Gastrocnemius medialis (tissue), 4 donors: ENCODE measurements around the gene PLD1. TPM values are rescaled to one million over a fixed set of nuclear protein-coding genes. Genes with fewer than 3 reads are reported as not detected.
"Not testable (repeated sequence)": the region's sequence is repeated elsewhere in the genome, so short reads cannot be mapped to it uniquely, and the experiment has no call there.

Experiments
- ATAC-seq, 2 donors: fragments of 150-250 bp; one replicate each; pipeline ENCODE4 v1.9.1; 2016
- DNase-seq, 2 donors: peaks; one replicate each; pipeline ENCODE4 v3.0.0-alpha.2; 2019
- H3K27ac ChIP-seq, 4 donors: fragments of 200-600 bp; sonication (generic); 1 replicate in 1 of 4; 2 replicates in 3 of 4; pipeline ENCODE4 v1.5.1; 2016 to 2018; ENCODE audit warnings: mild to moderate bottlenecking in 2 of 4, moderate library complexity in 1 of 4
- H3K27me3 ChIP-seq, 3 donors: fragments of 200-600 bp; sonication (generic) in 2 of 3; 1 replicate in 1 of 3; 2 replicates in 2 of 3; pipeline versions ENCODE4 v1.5.1 to v1.6.0; 2016 to 2019; ENCODE audit warnings: mild to moderate bottlenecking in 1 of 3, moderate library complexity in 1 of 3
- H3K36me3 ChIP-seq, 2 donors: fragments of 200-600 bp; sonication (generic) in 1 of 2; one replicate each; pipeline ENCODE4 v1.5.1; 2017 to 2018
- H3K4me1 ChIP-seq, 2 donors: fragments of 200-600 bp; sonication (generic) in 1 of 2; one replicate each; pipeline ENCODE4 v1.5.1; 2016 to 2017; ENCODE audit warnings: mild to moderate bottlenecking in 2 of 2
- H3K4me3 ChIP-seq, 4 donors: fragments of 200-600 bp; sonication (generic) in 3 of 4; 1 replicate in 1 of 4; 2 replicates in 3 of 4; pipeline ENCODE4 v1.5.1; 2016 to 2019; ENCODE audit warnings: mild to moderate bottlenecking in 2 of 4
- H3K9me3 ChIP-seq, 3 donors: fragments of 200-600 bp; sonication (generic) in 2 of 3; 1 replicate in 1 of 3; 2 replicates in 2 of 3; pipeline ENCODE4 v1.5.1; 2016 to 2019
- CTCF ChIP-seq, 5 experiments: fragments of 450-650 bp in 3 of 5; fragments of 200-600 bp in 2 of 5; sonication (generic) in 2 of 5; IDR thresholded peaks in 4 of 5; conservative IDR thresholded peaks in 1 of 5; 1 replicate in 4 of 5; 2 replicates in 1 of 5; pipeline ENCODE4 v1.5.1; 2016 to 2019; ENCODE audit warnings: antibody characterized with exemption in 5 of 5, mild to moderate bottlenecking in 3 of 5, moderate library complexity in 3 of 5
- POLR2A ChIP-seq, 2 donors: fragments of 450-650 bp; IDR thresholded peaks; one replicate each; pipeline ENCODE4 v1.6.1; 2017; ENCODE audit warnings: antibody characterized with exemption in 2 of 2, mild to moderate bottlenecking in 2 of 2, moderate library complexity in 2 of 2
- in situ Hi-C, 4 donors: fragments of 200-750 bp; cut with MboI; loops; one replicate each; pipeline versions ENCODE4 v1.15.0 to v1.8.0; 2017; ENCODE audit warnings: low sequenced_read_pairs in 4 of 4
- intact Hi-C: fragments of 100-400 bp; cut with DNase I; formaldehyde crosslinking; loops from one replicate; pipeline ENCODE4 v1.15.1; 2023; ENCODE audit warnings: low total_unique reads
- total RNA-seq, 4 donors: library from RNA; depleted of rRNA; stranded (reverse); fragments of >200 nt; gene quantifications; one replicate each; pipeline versions ENCODE4 v1.1.0 to v1.2.3, GENCODE V29; 2016

Gene PLD1
- total RNA-seq, 4 donors from 2014 or later: 1.9 to 5.6 (median 4.6) TPM

- ATAC-seq (no peak), DNase-seq (no peak)
- H3K9me3 ChIP-seq: no peaks in the 10 kb centered on the region
- H3K36me3 ChIP-seq: no peaks in the 10 kb centered on the region
- no peaks in the 10 kb centered on the region for H3K27me3 ChIP-seq
- intact Hi-C loops (no loop called here), in situ Hi-C loops (loop anchor here in 3 of 4 donors (10.0 to 25.0 kb wide), 5 partner anchors 119 to 694 kb away; partner anchors contain the start of gene TMEM212 (in 1 of the 3))
- TF ChIP-seq CTCF (IDR thresholded peaks at IDR 0.05 in 4 of 5, conservative IDR thresholded peaks at IDR 0.05 in 1 of 5) (no peak), POLR2A (IDR thresholded peaks at IDR 0.05) (no peak)
- H3K4me1 ChIP-seq: peaks cover 0 to 6% of the 10 kb centered on the region in 2 donors
- no peak overlapping the region for H3K4me3 ChIP-seq
- H3K27ac ChIP-seq: no peak overlapping the region
Measured at GRCh38 chr3:171643033-171643432, 167.2 kb downstream of the PLD1 start.

- H3K36me3 ChIP-seq: no peaks in the 10 kb centered on the region
- H3K4me3 ChIP-seq: no peak overlapping the region
- no peaks in the 10 kb centered on the region for H3K4me1 ChIP-seq
- intact Hi-C loops: no loop called here
- DNase-seq (no peak), ATAC-seq (no peak)
- H3K27ac ChIP-seq: no peak overlapping the region
- in situ Hi-C loops: loop anchor here in 3 of 4 donors (10.0 to 25.0 kb wide), 5 partner anchors 122 to 697 kb away; partner anchors contain the start of gene TMEM212 (in 1 of the 3)
- TF ChIP-seq CTCF (IDR thresholded peaks at IDR 0.05 in 4 of 5, conservative IDR thresholded peaks at IDR 0.05 in 1 of 5): no peak
- TF ChIP-seq POLR2A (IDR thresholded peaks at IDR 0.05): no peak
- H3K9me3 ChIP-seq: no peaks in the 10 kb centered on the region
- no peaks in the 10 kb centered on the region for H3K27me3 ChIP-seq
Measured at GRCh38 chr3:171640520-171641412, 169.5 kb downstream of the PLD1 start.

GRCh38 chr3:171636666-171637065 lies 173.6 kb downstream of the PLD1 start:
- no peak overlapping the region for H3K27ac ChIP-seq
- H3K4me1 ChIP-seq: no peaks in the 10 kb centered on the region
- H3K27me3 ChIP-seq: no peaks in the 10 kb centered on the region
- H3K4me3 ChIP-seq: no peak overlapping the region
- intact Hi-C loops: no loop called here
- in situ Hi-C loops: loop anchor here in 3 of 4 donors (25.0 kb wide), 3 partner anchors 126 to 701 kb away; partner anchors contain the start of gene TMEM212 (in 1 of the 3)
- ATAC-seq (no peak), DNase-seq (no peak)
- no peak for TF ChIP-seq POLR2A (IDR thresholded peaks at IDR 0.05)
- TF ChIP-seq CTCF (IDR thresholded peaks at IDR 0.05 in 4 of 5, conservative IDR thresholded peaks at IDR 0.05 in 1 of 5): no peak
- no peaks in the 10 kb centered on the region for H3K36me3 ChIP-seq
- no peaks in the 10 kb centered on the region for H3K9me3 ChIP-seq

- in situ Hi-C loops: loop anchor here in 3 of 4 donors (25.0 kb wide), 3 partner anchors 130 to 705 kb away; partner anchors contain the start of gene TMEM212 (in 1 of the 3)
- no peaks in the 10 kb centered on the region for H3K36me3 ChIP-seq
- H3K9me3 ChIP-seq: no peaks in the 10 kb centered on the region
- DNase-seq (no peak), ATAC-seq (no peak)
- no peaks in the 10 kb centered on the region for H3K27me3 ChIP-seq
- no peaks in the 10 kb centered on the region for H3K4me1 ChIP-seq
- no peak overlapping the region for H3K27ac ChIP-seq
- no peak overlapping the region for H3K4me3 ChIP-seq
- TF ChIP-seq POLR2A (IDR thresholded peaks at IDR 0.05): no peak
- no peak for TF ChIP-seq CTCF (IDR thresholded peaks at IDR 0.05 in 4 of 5, conservative IDR thresholded peaks at IDR 0.05 in 1 of 5)
- intact Hi-C loops: no loop called here
Measured at GRCh38 chr3:171632766-171633165, 177.5 kb downstream of the PLD1 start.

- DNase-seq, H3K4me1 ChIP-seq, H3K27me3 ChIP-seq, H3K27ac ChIP-seq, ATAC-seq, H3K36me3 ChIP-seq, H3K4me3 ChIP-seq, intact Hi-C loops, H3K9me3 ChIP-seq: not testable (repeated sequence)
- in situ Hi-C loops: loop anchor here in 3 of 4 donors (25.0 kb wide), 3 partner anchors 136 to 711 kb away; partner anchors contain the start of gene TMEM212 (in 1 of the 3)
Measured at GRCh38 chr3:171626799-171627198, 183.5 kb downstream of the PLD1 start.
